Left ventricle myocardium inferior (tissue), 1 donor: Measurements from ENCODE around the gene RSRC2. TPM values are rescaled to one million over a fixed set of nuclear protein-coding genes. Genes with fewer than 3 reads are reported as not detected.

Source experiments
- DNase-seq: peaks from one replicate; pipeline ENCODE4 v3.0.0-alpha.2; 2020
- H3K27ac ChIP-seq: fragments of 200-600 bp; replicated peaks from 2 replicates; pipeline ENCODE4 v1.8.0; 2021
- H3K27me3 ChIP-seq: fragments of 200-600 bp; 2 replicates; pipeline ENCODE4 v1.8.0; 2021; ENCODE audit warnings: low read depth
- H3K36me3 ChIP-seq: fragments of 200-600 bp; 2 replicates; pipeline ENCODE4 v1.8.0; 2021
- H3K4me1 ChIP-seq: fragments of 200-600 bp; 2 replicates; pipeline ENCODE4 v1.8.0; 2021
- H3K4me3 ChIP-seq: fragments of 200-600 bp; 2 replicates; pipeline ENCODE4 v1.8.0; 2021; ENCODE audit warnings: mild to moderate bottlenecking, moderate library complexity
- H3K9me3 ChIP-seq: fragments of 200-600 bp; replicated peaks from 2 replicates; pipeline ENCODE4 v1.8.0; 2021
- intact Hi-C: fragments of 100-400 bp; cut with micrococcal nuclease; formaldehyde crosslinking; loops from one replicate; pipeline ENCODE4 v1.11.0; 2022
- total RNA-seq: library from RNA; stranded (reverse); fragmentation: NEBNext Ultra II Directional; extraction: Animal tissue kit (Norgen Biotek cat#: 25700); gene quantifications from one replicate; pipeline ENCODE4 v1.2.1, GENCODE V29; 2021
- TF ChIP-seq, protein P1 (sequence below): fragments of 200-600 bp; IDR thresholded peaks from 2 replicates; pipeline ENCODE4 v1.8.0; 2021; ENCODE audit warnings: antibody characterized with exemption, mild to moderate bottlenecking, borderline replicate concordance
- donor health status: DM: no; HTN: yes; CAD: no; lungs with severe emphysema.

Gene RSRC2
- total RNA-seq, 1 donor from 2014 or later, result 35.8 TPM

DNA sequence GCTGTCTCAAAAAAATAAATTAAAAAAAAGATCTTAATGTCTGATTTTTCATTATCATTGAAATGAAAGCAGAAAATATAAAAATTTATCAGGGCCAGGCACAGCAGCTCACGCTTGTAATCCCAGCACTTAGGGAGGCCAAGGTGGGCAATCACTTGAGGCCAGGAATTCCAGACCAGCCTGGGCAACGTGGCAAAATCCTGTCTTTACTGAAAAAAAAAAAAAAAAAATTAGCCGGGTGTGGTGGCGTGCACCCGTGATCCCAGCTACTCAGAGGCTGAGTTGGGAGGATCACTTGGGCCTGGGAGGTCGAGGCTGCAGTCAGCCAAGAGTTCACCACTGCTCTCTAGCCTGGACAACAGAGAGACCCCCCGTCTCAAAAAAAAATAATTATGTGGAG lies 66.7 kb downstream of the RSRC2 start:
- H3K4me1 ChIP-seq, result no peaks in the 10 kb centered on the region
- no peak for DNase-seq
- no peak overlapping the region for H3K4me3 ChIP-seq
- intact Hi-C loops, result no loop called here
- no peaks in the 10 kb centered on the region for H3K9me3 ChIP-seq
- TF ChIP-seq, protein P1, sequence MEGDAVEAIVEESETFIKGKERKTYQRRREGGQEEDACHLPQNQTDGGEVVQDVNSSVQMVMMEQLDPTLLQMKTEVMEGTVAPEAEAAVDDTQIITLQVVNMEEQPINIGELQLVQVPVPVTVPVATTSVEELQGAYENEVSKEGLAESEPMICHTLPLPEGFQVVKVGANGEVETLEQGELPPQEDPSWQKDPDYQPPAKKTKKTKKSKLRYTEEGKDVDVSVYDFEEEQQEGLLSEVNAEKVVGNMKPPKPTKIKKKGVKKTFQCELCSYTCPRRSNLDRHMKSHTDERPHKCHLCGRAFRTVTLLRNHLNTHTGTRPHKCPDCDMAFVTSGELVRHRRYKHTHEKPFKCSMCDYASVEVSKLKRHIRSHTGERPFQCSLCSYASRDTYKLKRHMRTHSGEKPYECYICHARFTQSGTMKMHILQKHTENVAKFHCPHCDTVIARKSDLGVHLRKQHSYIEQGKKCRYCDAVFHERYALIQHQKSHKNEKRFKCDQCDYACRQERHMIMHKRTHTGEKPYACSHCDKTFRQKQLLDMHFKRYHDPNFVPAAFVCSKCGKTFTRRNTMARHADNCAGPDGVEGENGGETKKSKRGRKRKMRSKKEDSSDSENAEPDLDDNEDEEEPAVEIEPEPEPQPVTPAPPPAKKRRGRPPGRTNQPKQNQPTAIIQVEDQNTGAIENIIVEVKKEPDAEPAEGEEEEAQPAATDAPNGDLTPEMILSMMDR, result no peak
- no peak overlapping the region for H3K27ac ChIP-seq
- no peaks in the 10 kb centered on the region for H3K27me3 ChIP-seq
- H3K36me3 ChIP-seq, result no peaks in the 10 kb centered on the region

DNA sequence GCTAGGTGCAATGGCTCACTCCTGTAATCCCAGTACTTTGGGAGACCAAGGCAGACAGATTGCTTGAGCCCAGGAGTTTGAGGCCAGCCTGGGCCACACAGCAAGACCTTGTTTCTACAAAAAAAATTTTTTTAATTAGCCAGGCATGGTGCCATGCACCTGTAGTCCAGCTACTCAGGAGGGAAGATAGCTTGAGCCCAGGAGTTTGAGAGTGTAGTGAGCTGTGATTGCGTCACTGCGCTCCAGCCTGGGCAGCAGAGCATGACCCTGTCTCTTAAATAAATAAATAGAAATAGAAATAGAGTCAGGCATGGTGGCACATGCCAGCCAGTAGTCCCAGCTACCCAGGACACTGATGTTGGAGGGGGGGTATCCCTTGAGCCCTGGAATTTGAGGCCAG lies 67.5 kb downstream of the RSRC2 start:
- DNase-seq, result no peak
- intact Hi-C loops, result no loop called here
- H3K9me3 ChIP-seq, result no peaks in the 10 kb centered on the region
- no peaks in the 10 kb centered on the region for H3K36me3 ChIP-seq
- H3K4me1 ChIP-seq, result no peaks in the 10 kb centered on the region
- TF ChIP-seq, protein P1, result no peak
- H3K4me3 ChIP-seq, result no peak overlapping the region
- H3K27me3 ChIP-seq, result no peaks in the 10 kb centered on the region
- H3K27ac ChIP-seq, result no peak overlapping the region

DNA sequence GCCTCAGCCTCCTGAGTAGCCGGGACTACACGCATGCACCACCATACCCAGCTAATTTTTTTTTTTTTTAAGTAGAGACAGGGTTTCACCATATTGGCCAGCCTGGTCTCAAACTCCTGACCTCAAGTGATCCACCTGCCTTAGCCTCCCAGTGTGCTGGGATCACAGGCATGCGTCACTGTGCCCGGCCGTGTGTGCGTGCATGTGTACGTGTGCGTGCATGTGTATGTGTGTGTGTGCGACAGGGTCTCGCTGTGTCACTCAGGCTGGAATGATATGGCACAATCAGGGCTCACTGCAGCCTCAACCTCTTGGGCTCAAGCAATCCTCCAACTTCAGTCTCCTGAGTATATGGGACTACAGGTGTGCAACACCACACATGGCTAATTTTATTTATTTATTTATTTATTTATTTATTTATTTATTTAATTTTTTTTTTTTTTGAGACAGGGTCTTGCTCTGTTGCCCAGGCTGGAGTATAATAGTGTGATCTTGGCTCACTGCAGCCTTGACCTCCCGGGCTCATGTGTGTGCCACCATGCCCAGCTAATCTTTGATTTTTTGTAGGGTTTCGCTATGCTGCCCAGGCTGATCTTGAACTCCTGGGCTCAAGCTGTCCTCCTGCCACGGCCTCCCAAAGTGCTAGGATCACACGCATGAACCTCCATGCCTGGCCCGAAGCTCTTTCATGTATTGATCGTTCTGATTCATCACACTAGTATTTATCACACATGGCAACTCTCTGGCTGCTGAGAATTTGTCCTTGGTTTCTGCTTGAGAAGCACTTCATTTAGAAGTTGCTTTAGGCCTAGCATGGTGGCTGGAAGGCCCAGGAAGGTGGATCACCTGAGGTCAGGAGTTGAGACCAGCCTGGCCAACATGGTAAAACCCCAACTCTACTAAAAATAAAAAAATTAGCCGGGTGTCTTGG lies 68.4 kb downstream of the RSRC2 start:
- H3K9me3 ChIP-seq, result no peaks in the 10 kb centered on the region
- TF ChIP-seq, protein P1, result no peak
- DNase-seq, result no peak
- H3K27ac ChIP-seq, result no peak overlapping the region
- H3K4me1 ChIP-seq, result no peaks in the 10 kb centered on the region
- H3K27me3 ChIP-seq, result no peaks in the 10 kb centered on the region
- H3K36me3 ChIP-seq, result no peaks in the 10 kb centered on the region
- intact Hi-C loops, result no loop called here
- no peak overlapping the region for H3K4me3 ChIP-seq

DNA sequence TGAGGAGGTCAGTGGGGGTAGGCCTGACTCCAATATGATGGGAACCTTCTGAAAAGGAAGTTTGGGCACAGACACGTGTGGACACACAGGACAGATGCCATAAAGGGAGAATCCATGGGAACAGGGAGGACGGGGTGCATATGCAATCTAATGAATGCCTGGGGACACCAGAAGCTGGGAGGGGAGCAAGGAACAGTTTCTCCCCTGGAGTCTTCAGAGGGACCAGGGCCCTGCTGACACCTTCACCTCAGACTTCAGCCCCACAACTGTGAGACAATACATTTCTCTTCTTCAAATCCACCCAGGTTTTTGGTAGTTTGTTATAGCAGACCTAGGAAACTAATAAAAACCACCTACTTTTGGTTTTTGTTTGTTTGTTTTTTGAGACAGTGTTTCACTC lies 69.1 kb downstream of the RSRC2 start:
- DNase-seq, result no peak
- Histone ChIP-seq H3K4me3 (no peak overlapping the region), H3K9me3 (no peaks in the 10 kb centered on the region), H3K36me3 (no peaks in the 10 kb centered on the region), H3K27me3 (no peaks in the 10 kb centered on the region), H3K27ac (no peak overlapping the region), H3K4me1 (no peaks in the 10 kb centered on the region)
- intact Hi-C loops, result no loop called here
- TF ChIP-seq, protein P1, result no peak

DNA sequence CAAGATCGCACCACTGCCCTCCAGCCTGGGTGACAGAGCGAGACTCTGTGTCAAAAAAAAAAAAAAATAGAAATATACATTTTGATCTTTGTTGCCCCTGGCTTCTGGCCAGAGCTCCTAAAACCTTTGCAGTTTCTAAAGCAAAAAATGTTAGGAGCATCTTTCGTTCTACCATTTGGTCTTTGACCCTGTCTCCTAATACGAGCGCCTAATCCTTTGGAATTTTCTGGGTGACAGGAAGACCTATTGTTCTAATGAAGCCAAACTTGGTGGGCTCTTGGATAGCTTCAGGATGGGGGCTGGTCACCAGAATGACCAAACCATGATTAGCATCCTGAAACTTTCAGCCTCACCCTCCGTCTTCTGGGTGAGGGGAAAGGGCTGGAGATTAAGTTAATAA lies 72.0 kb downstream of the RSRC2 start:
- TF ChIP-seq, protein P1, result no peak
- Histone ChIP-seq H3K27ac (no peak overlapping the region), H3K36me3 (no peaks in the 10 kb centered on the region), H3K27me3 (no peaks in the 10 kb centered on the region), H3K4me1 (no peaks in the 10 kb centered on the region), H3K9me3 (no peaks in the 10 kb centered on the region), H3K4me3 (no peak overlapping the region)
- intact Hi-C loops, result no loop called here
- DNase-seq, result no peak
